ENCODE measurements around the gene CKAP2L. TPM values are rescaled to one million over a fixed set of nuclear protein-coding genes. Genes with fewer than 3 reads are reported as not detected.

Gene CKAP2L
- total and polyA plus RNA-seq, 2 donors (not counting 3 experiments of a cell fraction or from before 2014, with no cell fraction given), result 3.4 to 30.7 TPM

- no peaks in the 10 kb centered on the region for H3K36me3 ChIP-seq (ENCODE audit: control insufficient read depth in 2 of 2, extremely low read depth in 1 of 2, insufficient read depth in 2 of 2, low read length in 2 of 2)
- dilution Hi-C loops (cut with MboI; ENCODE audit: extremely low pct_ligation_motif_present, low sequenced_read_pairs), result no loop called here
- H3K79me2 ChIP-seq (ENCODE audit: control insufficient read depth, insufficient read depth, low read length), result no peaks in the 10 kb centered on the region
- no peaks in the 10 kb centered on the region for H3K9me3 ChIP-seq (replicated peaks; ENCODE audit: control insufficient read depth, insufficient read depth, low read length)
- H3K9ac ChIP-seq (replicated peaks; ENCODE audit: extremely low read depth, insufficient read depth, low read length), result no peak overlapping the region
- ChIA-PET CTCF (interaction anchor here (0.8 to 9.1 kb wide), 4 partner anchors 18 to 210 kb away, joined by 3 to 207 read pairs (median 36); no protein-coding TSS in a partner anchor), POLR2A (no interaction called here)
- no peaks in the 10 kb centered on the region for H4K20me1 ChIP-seq (replicated peaks; ENCODE audit: control insufficient read depth, extremely low read depth, insufficient read depth, low read length)
- no peak overlapping the region for H3K4me3 ChIP-seq (replicated peaks in 1 of 3; ENCODE audit: insufficient read depth in 1 of 3, low read depth in 1 of 3, low read length in 3 of 3)
- H3K9me1 ChIP-seq (replicated peaks; ENCODE audit: control insufficient read depth, extremely low read depth, insufficient read depth, low read length), result no peaks in the 10 kb centered on the region
- DNase-seq (ENCODE audit: low read depth, low spot score) (no peak), FAIRE-seq (no peak)
- H3K4me2 ChIP-seq (ENCODE audit: insufficient read depth, low read length), result no peak overlapping the region
- peaks cover 3% of the 10 kb centered on the region for H3K4me1 ChIP-seq (ENCODE audit: control insufficient read depth, extremely low read depth, insufficient read depth, low read length)
- H3K27me3 ChIP-seq (ENCODE audit: control insufficient read depth in 2 of 2, insufficient read depth in 2 of 2, low read length in 2 of 2), result no peaks in the 10 kb centered on the region
- TF ChIP-seq MYC (IDR thresholded peaks at IDR 0.05; ENCODE audit: low read depth, low read length), result no peak
- no peak for TF ChIP-seq GATA2 (IDR thresholded peaks at IDR 0.05; ENCODE audit: insufficient read depth, insufficient read length, low read depth, low read length)
- no peak for TF ChIP-seq FOS (IDR thresholded peaks at IDR 0.05; ENCODE audit: borderline replicate concordance, insufficient read depth, low read length)
- no peak for TF ChIP-seq POLR2A (IDR thresholded peaks at IDR 0.05; ENCODE audit: low read depth, low read length)
- no peak for TF ChIP-seq POLR2AphosphoS5 (IDR thresholded peaks at IDR 0.05; ENCODE audit: insufficient read depth, low read depth, low read length)
- no peak for TF ChIP-seq EZH2 (IDR thresholded peaks at IDR 0.05; ENCODE audit: borderline replicate concordance, low read depth, low read length, severe bottlenecking)
- TF ChIP-seq JUN (IDR thresholded peaks at IDR 0.05; ENCODE audit: borderline replicate concordance, insufficient read depth, insufficient read length, low read depth), result no peak
- TF ChIP-seq CTCF (IDR thresholded peaks at IDR 0.05; ENCODE audit: extremely low read depth in 1 of 2, insufficient read depth in 1 of 2, low read depth in 1 of 2, low read length in 2 of 2), result no peak
- no peak for TF ChIP-seq MAX (IDR thresholded peaks at IDR 0.05; ENCODE audit: insufficient read depth, insufficient read length)
- no TSS peak for BruUV-seq (replicated peaks)
- intact Hi-C loops (cut with micrococcal nuclease), result no loop called here
- H3K27ac ChIP-seq (ENCODE audit: insufficient read depth, low read depth, low read length), result no peak overlapping the region
- H2AFZ ChIP-seq (ENCODE audit: low read depth, low read length), result no peak overlapping the region
Measured at GRCh38 chr2:112731479-112731878, 32.9 kb downstream of the CKAP2L start.

Measured in endothelial cell of umbilical vein (primary cell).